Tibial nerve (tissue), 4 donors: ENCODE results near the gene SMAD6. TPM values are rescaled to one million over a fixed set of nuclear protein-coding genes. Genes with fewer than 3 reads are reported as not detected.
A peak's percentile ranks its signal among the peaks of the same experiment; 100 is the strongest.

ENCODE experiments used
- DNase-seq, 2 donors: peaks; one replicate each; pipeline ENCODE4 v3.0.0-alpha.2; 2019; ENCODE audit warnings: low spot score in 2 of 2
- H3K27ac ChIP-seq, 4 donors: fragments of 200-600 bp; sonication (generic) in 3 of 4; one replicate each; pipeline ENCODE4 v1.5.1; 2017 to 2019; ENCODE audit warnings: mild to moderate bottlenecking in 1 of 4
- H3K27me3 ChIP-seq, 2 donors: fragments of 200-600 bp; sonication (generic) in 1 of 2; one replicate each; pipeline versions ENCODE4 v1.5.1 to v1.6.0; 2017 to 2019
- H3K36me3 ChIP-seq, 3 donors: fragments of 200-600 bp; sonication (generic); one replicate each; pipeline ENCODE4 v1.5.1; 2018 to 2019
- H3K4me1 ChIP-seq, 4 donors: fragments of 200-600 bp; sonication (generic) in 3 of 4; one replicate each; pipeline ENCODE4 v1.5.1; 2017 to 2019
- H3K4me3 ChIP-seq, 4 donors: fragments of 200-600 bp; sonication (generic) in 3 of 4; one replicate each; pipeline ENCODE4 v1.5.1; 2017 to 2019; ENCODE audit warnings: mild to moderate bottlenecking in 1 of 4, moderate library complexity in 1 of 4
- H3K9me3 ChIP-seq, 4 donors: fragments of 200-600 bp; sonication (generic) in 3 of 4; one replicate each; pipeline ENCODE4 v1.5.1; 2017 to 2019
- EP300 ChIP-seq, 2 donors: sonication (generic); formaldehyde crosslinking; IDR thresholded peaks; one replicate each; pipeline ENCODE4 v1.6.1; 2017; ENCODE audit warnings: antibody characterized with exemption in 2 of 2, mild to moderate bottlenecking in 1 of 2
- POLR2A ChIP-seq, 2 donors: fragments of 450-650 bp; IDR thresholded peaks; one replicate each; pipeline ENCODE4 v1.6.1; 2017; ENCODE audit warnings: antibody characterized with exemption in 2 of 2, mild to moderate bottlenecking in 2 of 2, moderate library complexity in 2 of 2
- WGBS, 2 donors: methylation state at CpG; one replicate each; pipeline ENCODE4 v1.1.5; 2018; 5-methylcytosine and 5-hydroxymethylcytosine counted together
- total RNA-seq, 4 donors: library from RNA; depleted of rRNA; stranded (reverse); fragments of >200 nt; gene quantifications; one replicate each; pipeline ENCODE4 v1.1.0, GENCODE V29; 2016
- TF ChIP-seq, protein P1 (sequence below), 5 experiments: fragments of 200-600 bp in 3 of 5; fragments of 450-650 bp in 2 of 5; sonication (generic) in 3 of 5; IDR thresholded peaks; one replicate each; pipeline ENCODE4 v1.5.1; 2016 to 2019; ENCODE audit warnings: antibody characterized with exemption in 5 of 5, mild to moderate bottlenecking in 3 of 5, moderate library complexity in 2 of 5

The SMAD6 gene
- total RNA-seq, 4 donors from 2014 or later = 41.9 to 57.2 (median 48.6) TPM

DNA sequence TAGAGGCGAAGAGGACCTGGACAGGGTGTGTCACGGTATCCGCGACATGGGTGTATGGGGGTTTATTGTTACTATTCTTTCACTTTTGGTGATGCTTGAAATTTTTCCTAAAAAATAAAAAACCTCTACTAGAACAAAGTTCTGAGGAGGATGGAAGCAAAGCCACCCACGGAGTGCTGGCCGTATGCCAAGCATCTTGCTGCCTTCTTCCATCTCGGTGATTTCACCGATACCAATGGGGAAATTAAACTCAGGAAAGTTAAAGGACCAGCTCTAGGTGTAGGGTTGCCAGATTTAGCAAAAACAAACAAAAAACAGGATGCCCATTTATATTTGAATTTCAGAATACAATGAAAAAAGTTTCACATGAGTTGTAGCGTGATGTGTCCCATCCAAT lies 33.9 kb downstream of the SMAD6 start:
- WGBS, 2 donors = 41 to 46% methylated on average over 9 of the region's 9 CpGs
- peaks cover 0 to 54% (median 27%) of the 10 kb centered on the region in 4 donors for H3K4me1 ChIP-seq

DNA sequence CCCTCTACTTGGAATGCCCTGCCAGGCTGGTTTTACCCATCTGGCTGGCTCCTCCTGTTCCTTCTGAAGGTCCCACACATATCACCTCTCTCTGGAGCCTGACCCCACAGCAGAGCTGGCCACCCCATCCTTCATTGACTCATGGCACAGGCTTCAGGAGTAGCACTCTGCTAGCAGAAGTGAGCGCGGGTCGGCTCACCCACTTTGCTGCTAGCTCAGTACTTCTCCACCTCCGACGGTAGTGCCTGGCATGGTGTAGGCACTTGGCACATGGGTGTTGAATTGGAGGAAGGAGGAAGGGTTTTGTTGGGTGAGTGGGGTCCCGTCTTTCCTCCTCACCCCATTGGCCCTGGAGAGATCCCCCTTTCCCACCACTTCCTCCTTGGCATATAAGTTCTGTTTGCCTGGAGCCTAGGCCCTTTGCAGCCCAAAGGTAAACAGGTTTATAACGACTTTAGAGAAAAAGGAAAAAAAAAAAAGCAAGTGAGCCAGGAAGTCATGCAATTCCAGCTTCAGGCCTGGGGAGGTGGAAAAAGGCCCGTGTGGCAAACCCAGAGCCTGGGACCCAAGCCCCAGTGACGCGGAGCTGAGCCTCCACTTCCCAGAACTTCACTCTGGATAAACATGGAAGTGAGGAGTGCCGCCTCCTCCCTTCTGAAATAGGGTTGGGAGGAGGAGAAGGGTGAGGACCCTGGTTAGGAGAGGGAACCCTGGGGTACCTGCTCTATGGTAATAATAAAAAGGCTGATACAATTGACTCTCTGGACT lies 35.4 kb downstream of the SMAD6 start:
- H3K27me3 ChIP-seq = no peaks in the 10 kb centered on the region
- H3K4me1 ChIP-seq = peaks cover 0 to 69% (median 29%) of the 10 kb centered on the region in 4 donors
- H3K36me3 ChIP-seq = no peaks in the 10 kb centered on the region
- WGBS, 2 donors = 81 to 82% methylated on average over 11 of the region's 11 CpGs
- no peak overlapping the region for H3K4me3 ChIP-seq
- TF ChIP-seq, protein P1, sequence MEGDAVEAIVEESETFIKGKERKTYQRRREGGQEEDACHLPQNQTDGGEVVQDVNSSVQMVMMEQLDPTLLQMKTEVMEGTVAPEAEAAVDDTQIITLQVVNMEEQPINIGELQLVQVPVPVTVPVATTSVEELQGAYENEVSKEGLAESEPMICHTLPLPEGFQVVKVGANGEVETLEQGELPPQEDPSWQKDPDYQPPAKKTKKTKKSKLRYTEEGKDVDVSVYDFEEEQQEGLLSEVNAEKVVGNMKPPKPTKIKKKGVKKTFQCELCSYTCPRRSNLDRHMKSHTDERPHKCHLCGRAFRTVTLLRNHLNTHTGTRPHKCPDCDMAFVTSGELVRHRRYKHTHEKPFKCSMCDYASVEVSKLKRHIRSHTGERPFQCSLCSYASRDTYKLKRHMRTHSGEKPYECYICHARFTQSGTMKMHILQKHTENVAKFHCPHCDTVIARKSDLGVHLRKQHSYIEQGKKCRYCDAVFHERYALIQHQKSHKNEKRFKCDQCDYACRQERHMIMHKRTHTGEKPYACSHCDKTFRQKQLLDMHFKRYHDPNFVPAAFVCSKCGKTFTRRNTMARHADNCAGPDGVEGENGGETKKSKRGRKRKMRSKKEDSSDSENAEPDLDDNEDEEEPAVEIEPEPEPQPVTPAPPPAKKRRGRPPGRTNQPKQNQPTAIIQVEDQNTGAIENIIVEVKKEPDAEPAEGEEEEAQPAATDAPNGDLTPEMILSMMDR (IDR thresholded peaks at IDR 0.05) = no peak
- TF ChIP-seq POLR2A (IDR thresholded peaks at IDR 0.05) (no peak), EP300 (IDR thresholded peaks at IDR 0.05) (no peak)
- no peak for DNase-seq
- peak overlapping the region in 2 of 4 donors; percentile 67 to 85 for H3K27ac ChIP-seq
- no peaks in the 10 kb centered on the region for H3K9me3 ChIP-seq

More for the DNA sequence above, 33.9 kb downstream of the SMAD6 start:
- Histone ChIP-seq H3K36me3 (no peaks in the 10 kb centered on the region), H3K4me3 (no peak overlapping the region), H3K27me3 (no peaks in the 10 kb centered on the region), H3K27ac (peak overlapping the region; percentile 19 to 85 (median 58)), H3K9me3 (no peaks in the 10 kb centered on the region)
- TF ChIP-seq, protein P1 (IDR thresholded peaks at IDR 0.05) = no peak
- TF ChIP-seq POLR2A (IDR thresholded peaks at IDR 0.05) (no peak), EP300 (IDR thresholded peaks at IDR 0.05) (no peak)
- peak; percentile 63 to 75 for DNase-seq

DNA sequence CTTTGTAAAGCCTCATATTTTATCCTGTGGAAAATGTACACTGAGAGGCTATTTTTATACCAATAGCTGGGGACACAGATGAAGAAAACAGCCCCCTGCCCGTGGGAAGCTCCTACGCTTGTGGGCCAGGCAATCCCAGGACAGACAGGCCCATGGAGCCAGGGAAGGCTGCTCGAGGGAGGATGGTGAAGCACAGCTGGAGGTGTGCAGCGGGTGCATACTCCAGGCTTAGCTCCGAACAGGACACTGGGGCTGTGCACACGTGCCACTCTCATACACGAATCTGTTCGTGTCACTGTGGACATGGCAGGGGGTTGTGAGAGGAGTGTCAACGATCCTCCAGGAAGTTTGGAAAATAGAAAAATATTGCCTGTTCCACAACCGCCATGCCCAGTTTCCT lies 36.1 kb downstream of the SMAD6 start:
- Histone ChIP-seq H3K36me3 (no peaks in the 10 kb centered on the region), H3K27ac (no peak overlapping the region), H3K4me3 (no peak overlapping the region), H3K4me1 (peaks cover 0 to 67% (median 29%) of the 10 kb centered on the region in 4 donors), H3K27me3 (no peaks in the 10 kb centered on the region), H3K9me3 (no peaks in the 10 kb centered on the region)
- WGBS, 2 donors = 92 to 93% methylated on average over 10 of the region's 10 CpGs
- TF ChIP-seq POLR2A (IDR thresholded peaks at IDR 0.05) (no peak), EP300 (IDR thresholded peaks at IDR 0.05) (no peak)
- TF ChIP-seq, protein P1 (IDR thresholded peaks at IDR 0.05) = no peak
- no peak for DNase-seq

DNA sequence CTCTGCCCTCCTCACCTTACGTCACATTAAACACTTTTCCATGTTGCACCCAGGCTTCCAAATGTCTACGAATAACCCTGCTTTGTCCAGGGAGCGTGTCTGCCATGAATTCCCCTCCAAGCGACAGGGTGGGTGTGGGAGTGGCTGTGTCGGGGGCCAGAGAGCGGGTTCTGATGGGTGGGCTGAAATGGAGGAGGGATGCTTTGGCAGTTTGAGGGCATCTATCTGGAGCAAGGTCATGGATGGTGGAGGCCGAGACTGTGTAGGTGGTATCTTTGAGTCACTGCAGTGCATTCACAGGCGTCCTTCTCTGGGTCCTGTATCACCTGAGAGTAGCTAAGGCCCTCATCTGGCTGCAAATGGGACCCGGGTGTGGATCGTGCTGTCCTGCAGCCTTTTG lies 36.6 kb downstream of the SMAD6 start:
- DNase-seq = no peak
- no peaks in the 10 kb centered on the region for H3K27me3 ChIP-seq
- H3K36me3 ChIP-seq = no peaks in the 10 kb centered on the region
- no peak overlapping the region for H3K4me3 ChIP-seq
- WGBS, 2 donors = 90 to 97% methylated on average over 10 of the region's 10 CpGs
- peaks cover 0 to 63% (median 28%) of the 10 kb centered on the region in 4 donors for H3K4me1 ChIP-seq
- H3K27ac ChIP-seq = no peak overlapping the region
- no peak for TF ChIP-seq POLR2A (IDR thresholded peaks at IDR 0.05)
- no peak for TF ChIP-seq EP300 (IDR thresholded peaks at IDR 0.05)
- TF ChIP-seq, protein P1 (IDR thresholded peaks at IDR 0.05) = no peak
- no peaks in the 10 kb centered on the region for H3K9me3 ChIP-seq

DNA sequence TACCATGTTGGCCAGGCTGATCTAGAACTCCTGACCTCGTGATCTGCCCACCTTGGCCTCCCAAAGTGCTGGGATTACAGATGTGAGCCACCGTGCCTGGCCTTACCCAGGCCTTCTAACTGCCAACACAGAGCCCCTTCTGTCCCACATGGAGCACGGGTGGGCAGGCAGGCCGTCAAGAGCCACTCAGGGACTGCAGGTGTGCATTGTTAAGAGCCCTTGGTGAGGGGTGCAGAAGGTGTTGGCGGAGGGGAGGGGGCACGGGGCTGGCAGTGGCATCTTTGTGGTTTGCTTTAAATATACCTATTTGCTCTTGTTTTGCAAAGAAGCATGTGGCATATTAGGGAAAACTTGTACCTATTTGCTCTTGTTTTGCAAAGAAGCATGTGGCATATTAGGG lies 37.3 kb downstream of the SMAD6 start:
- peaks cover 0 to 63% (median 29%) of the 10 kb centered on the region in 4 donors for H3K4me1 ChIP-seq
- 83 to 84% methylated on average over 6 of the region's 6 CpGs for WGBS, 2 donors
- H3K9me3 ChIP-seq = no peaks in the 10 kb centered on the region
- H3K36me3 ChIP-seq = no peaks in the 10 kb centered on the region
- TF ChIP-seq POLR2A (IDR thresholded peaks at IDR 0.05) (no peak), EP300 (IDR thresholded peaks at IDR 0.05) (no peak)
- TF ChIP-seq, protein P1 (IDR thresholded peaks at IDR 0.05) = no peak
- DNase-seq = no peak
- no peak overlapping the region for H3K4me3 ChIP-seq
- no peaks in the 10 kb centered on the region for H3K27me3 ChIP-seq
- no peak overlapping the region for H3K27ac ChIP-seq
